Measurements from ENCODE around the gene CNOT9.

DNA sequence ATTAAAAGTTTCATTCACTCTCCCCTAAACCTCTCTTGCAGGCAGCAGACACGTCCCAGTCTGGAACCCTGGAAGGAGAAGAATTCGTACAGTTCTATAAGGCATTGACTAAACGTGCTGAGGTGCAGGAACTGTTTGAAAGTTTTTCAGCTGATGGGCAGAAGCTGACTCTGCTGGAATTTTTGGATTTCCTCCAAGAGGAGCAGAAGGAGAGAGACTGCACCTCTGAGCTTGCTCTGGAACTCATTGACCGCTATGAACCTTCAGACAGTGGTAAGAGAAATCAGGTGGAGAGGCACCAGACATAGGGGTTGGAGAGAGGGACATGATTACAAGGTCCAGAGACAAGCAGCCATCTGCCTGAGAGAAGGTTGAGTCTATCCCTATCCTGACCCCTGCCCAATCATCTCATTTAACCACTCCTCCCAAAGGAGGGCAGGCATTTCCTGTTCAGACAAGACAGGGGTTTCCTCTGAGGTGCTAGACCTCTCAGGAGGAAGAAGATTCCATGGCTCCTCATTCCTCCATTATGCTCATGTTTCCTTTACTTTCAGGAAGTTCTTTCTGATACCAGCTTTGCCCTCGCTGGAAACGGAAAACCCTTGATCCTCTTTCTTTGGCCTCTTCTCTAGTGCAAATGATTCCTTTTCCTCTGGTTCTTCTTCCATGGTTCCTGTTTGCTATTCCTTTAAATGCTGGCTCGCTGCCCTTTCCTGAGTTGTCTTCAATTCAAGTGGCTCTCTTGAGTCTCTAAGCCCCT lies 54.1 kb downstream of the CNOT9 start:
- TF ChIP-seq, protein P1, sequence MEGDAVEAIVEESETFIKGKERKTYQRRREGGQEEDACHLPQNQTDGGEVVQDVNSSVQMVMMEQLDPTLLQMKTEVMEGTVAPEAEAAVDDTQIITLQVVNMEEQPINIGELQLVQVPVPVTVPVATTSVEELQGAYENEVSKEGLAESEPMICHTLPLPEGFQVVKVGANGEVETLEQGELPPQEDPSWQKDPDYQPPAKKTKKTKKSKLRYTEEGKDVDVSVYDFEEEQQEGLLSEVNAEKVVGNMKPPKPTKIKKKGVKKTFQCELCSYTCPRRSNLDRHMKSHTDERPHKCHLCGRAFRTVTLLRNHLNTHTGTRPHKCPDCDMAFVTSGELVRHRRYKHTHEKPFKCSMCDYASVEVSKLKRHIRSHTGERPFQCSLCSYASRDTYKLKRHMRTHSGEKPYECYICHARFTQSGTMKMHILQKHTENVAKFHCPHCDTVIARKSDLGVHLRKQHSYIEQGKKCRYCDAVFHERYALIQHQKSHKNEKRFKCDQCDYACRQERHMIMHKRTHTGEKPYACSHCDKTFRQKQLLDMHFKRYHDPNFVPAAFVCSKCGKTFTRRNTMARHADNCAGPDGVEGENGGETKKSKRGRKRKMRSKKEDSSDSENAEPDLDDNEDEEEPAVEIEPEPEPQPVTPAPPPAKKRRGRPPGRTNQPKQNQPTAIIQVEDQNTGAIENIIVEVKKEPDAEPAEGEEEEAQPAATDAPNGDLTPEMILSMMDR (conservative IDR thresholded peaks at IDR 0.05; ENCODE audit: low read depth, low read length): no peak
- no peak for TF ChIP-seq EZH2 (IDR thresholded peaks at IDR 0.05; ENCODE audit: borderline replicate concordance, low read depth, low read length, poor library complexity, severe bottlenecking)

Data from A673 (cell line).